ENCODE results near the gene MUC5B.

The MUC5B gene

GRCh38 chr11:1251236-1251770 lies 28.4 kb downstream of the MUC5B start:
- H3K4me3 ChIP-seq (ENCODE audit: low read depth, low read length), result no peak overlapping the region
- no peak for TF ChIP-seq CTCF (IDR thresholded peaks at IDR 0.05; ENCODE audit: borderline replicate concordance, insufficient read depth, low read depth, low read length)

GRCh38 chr11:1252371-1253102 lies 29.7 kb downstream of the MUC5B start:
- TF ChIP-seq CTCF (IDR thresholded peaks at IDR 0.05; ENCODE audit: borderline replicate concordance, insufficient read depth, low read depth, low read length), result no peak
- H3K4me3 ChIP-seq (ENCODE audit: low read depth, low read length), result no peak overlapping the region

GRCh38 chr11:1253103-1253485 lies 30.2 kb downstream of the MUC5B start:
- no peak overlapping the region for H3K4me3 ChIP-seq (ENCODE audit: low read depth, low read length)
- TF ChIP-seq CTCF (IDR thresholded peaks at IDR 0.05; ENCODE audit: borderline replicate concordance, insufficient read depth, low read depth, low read length), result no peak

GRCh38 chr11:1254086-1254648 lies 31.3 kb downstream of the MUC5B start:
- no peak for TF ChIP-seq CTCF (IDR thresholded peaks at IDR 0.05; ENCODE audit: borderline replicate concordance, insufficient read depth, low read depth, low read length)
- no peak overlapping the region for H3K4me3 ChIP-seq (ENCODE audit: low read depth, low read length)

- no peak for TF ChIP-seq CTCF (IDR thresholded peaks at IDR 0.05; ENCODE audit: borderline replicate concordance, insufficient read depth, low read depth, low read length)
- no peak overlapping the region for H3K4me3 ChIP-seq (ENCODE audit: low read depth, low read length)
Observed at GRCh38 chr11:1254733-1255132, 31.9 kb downstream of the MUC5B start.

GRCh38 chr11:1255151-1255550 lies 32.3 kb downstream of the MUC5B start:
- no peak overlapping the region for H3K4me3 ChIP-seq (ENCODE audit: low read depth, low read length)
- TF ChIP-seq CTCF (IDR thresholded peaks at IDR 0.05; ENCODE audit: borderline replicate concordance, insufficient read depth, low read depth, low read length), result no peak
